Upper lobe of right lung (tissue), 1 donor: ENCODE measurements around the gene PIP4K2A. TPM values are rescaled to one million over a fixed set of nuclear protein-coding genes. Genes with fewer than 3 reads are reported as not detected.

ENCODE experiments used
- ATAC-seq: fragments of 200-7000 bp; cut with Tn5 transposase; one replicate; pipeline ENCODE4 v1.9.1; 2020; ENCODE audit warnings: mild to moderate bottlenecking, moderate library complexity
- DNase-seq: peaks from one replicate; pipeline ENCODE4 v3.0.0-alpha.2; 2020
- H3K27ac ChIP-seq: fragments of 200-600 bp; one replicate; pipeline ENCODE4 v1.8.0; 2022
- H3K27me3 ChIP-seq: fragments of 200-600 bp; one replicate; pipeline ENCODE4 v1.8.0; 2022; ENCODE audit warnings: mild to moderate bottlenecking
- H3K36me3 ChIP-seq: fragments of 200-600 bp; one replicate; pipeline ENCODE4 v1.8.0; 2022
- H3K4me1 ChIP-seq: fragments of 200-600 bp; one replicate; pipeline ENCODE4 v1.8.0; 2022
- H3K4me3 ChIP-seq: fragments of 200-600 bp; one replicate; pipeline ENCODE4 v1.8.0; 2022; ENCODE audit warnings: mild to moderate bottlenecking
- H3K9me3 ChIP-seq: fragments of 200-600 bp; one replicate; pipeline ENCODE4 v1.8.0; 2022
- intact Hi-C: fragments of 100-400 bp; cut with DNase I; formaldehyde crosslinking; loops from one replicate; pipeline ENCODE4 v1.11.0; 2022
- long read RNA-seq: library from polyadenylated mRNA; unstranded; transcript quantifications from one replicate; pipeline ENCODE4 v2.0.0, GENCODE V29; 2021
- total RNA-seq: library from RNA; stranded (reverse); fragmentation: NEBNext Ultra II Directional; extraction: Animal tissue kit (Norgen Biotek cat#: 25700); gene quantifications from one replicate; pipeline ENCODE4 v1.2.1, GENCODE V29; 2021
- TF ChIP-seq, protein P1 (sequence below): fragments of 200-600 bp; IDR thresholded peaks from one replicate; pipeline ENCODE4 v1.8.0; 2022; ENCODE audit warnings: antibody characterized with exemption
- donor health status: DM: no; HTN: yes; CAD: no; lungs with severe emphysema.

PIP4K2A gene
- 61.2 TPM for total RNA-seq
- long read RNA-seq, transcript PIP4K2A-202 (10 exons, 3,802 nt): major isoform, 10 of 37 reads
- long read RNA-seq, partial matches to known transcripts: 13 of 37 reads
- long read RNA-seq, other reads (novel, unspliced or antisense): 14 of 37 reads

DNA sequence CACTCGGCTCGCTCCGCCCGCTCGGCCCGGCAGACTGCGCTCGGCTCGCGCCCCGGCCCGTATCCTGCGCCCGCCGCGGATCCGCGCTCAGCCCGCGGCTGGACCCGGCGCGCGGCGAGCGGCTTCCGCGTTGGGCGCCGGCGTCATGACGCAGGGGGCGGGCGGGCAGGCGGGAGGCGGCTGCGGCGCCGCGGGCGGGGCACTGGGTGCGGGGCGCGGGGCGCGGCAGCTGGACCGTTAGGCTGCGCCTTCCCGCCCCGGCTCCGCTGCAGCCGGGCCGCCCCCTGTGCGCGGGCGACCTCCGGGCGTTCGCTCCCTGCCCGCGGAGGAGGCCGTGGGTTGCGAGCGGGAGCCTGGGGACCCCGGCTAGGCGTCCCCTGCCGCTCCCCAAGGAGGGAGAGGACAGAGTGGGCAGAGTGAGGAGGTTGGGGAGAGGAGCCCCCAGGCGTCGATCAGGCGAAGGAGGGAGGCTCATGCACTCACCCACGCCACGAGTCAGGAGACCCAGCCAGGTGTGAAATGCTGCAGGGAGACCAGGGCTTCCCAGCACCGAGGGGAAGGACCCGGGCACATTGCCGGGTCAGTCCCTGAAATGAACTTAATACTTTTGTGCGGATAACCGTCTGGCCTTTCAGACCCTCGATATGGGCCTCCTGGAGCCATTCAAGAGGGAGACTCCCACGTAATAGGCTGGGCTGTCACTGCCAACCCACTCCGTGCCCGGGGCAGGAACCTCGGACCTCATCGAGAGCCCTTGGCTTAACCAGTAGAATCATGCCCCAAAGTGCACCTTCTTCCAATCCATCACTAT is at the start of gene PIP4K2A:
Gene PIP4K2A, minus strand, starts transcription at position 100 of the 811 bp plus-strand sequence. CDS start 252 bp downstream, outside the sequence.
- ATAC-seq (peak; percentile 92), DNase-seq (peak; percentile 91)
- peaks cover 10% of the 10 kb centered on the region for H3K4me1 ChIP-seq
- no peaks in the 10 kb centered on the region for H3K9me3 ChIP-seq
- peak within 1 kb of the TSS; percentile 72 for H3K4me3 ChIP-seq
- peak within 1 kb of the TSS; percentile 85 for H3K27ac ChIP-seq
- H3K27me3 ChIP-seq: no peaks in the 10 kb centered on the region
- intact Hi-C loops: loop anchor here (10.0 kb wide), 1 partner anchor 100 kb away; no protein-coding TSS in a partner anchor
- H3K36me3 ChIP-seq: no peaks in the 10 kb centered on the region
- TF ChIP-seq, protein P1, sequence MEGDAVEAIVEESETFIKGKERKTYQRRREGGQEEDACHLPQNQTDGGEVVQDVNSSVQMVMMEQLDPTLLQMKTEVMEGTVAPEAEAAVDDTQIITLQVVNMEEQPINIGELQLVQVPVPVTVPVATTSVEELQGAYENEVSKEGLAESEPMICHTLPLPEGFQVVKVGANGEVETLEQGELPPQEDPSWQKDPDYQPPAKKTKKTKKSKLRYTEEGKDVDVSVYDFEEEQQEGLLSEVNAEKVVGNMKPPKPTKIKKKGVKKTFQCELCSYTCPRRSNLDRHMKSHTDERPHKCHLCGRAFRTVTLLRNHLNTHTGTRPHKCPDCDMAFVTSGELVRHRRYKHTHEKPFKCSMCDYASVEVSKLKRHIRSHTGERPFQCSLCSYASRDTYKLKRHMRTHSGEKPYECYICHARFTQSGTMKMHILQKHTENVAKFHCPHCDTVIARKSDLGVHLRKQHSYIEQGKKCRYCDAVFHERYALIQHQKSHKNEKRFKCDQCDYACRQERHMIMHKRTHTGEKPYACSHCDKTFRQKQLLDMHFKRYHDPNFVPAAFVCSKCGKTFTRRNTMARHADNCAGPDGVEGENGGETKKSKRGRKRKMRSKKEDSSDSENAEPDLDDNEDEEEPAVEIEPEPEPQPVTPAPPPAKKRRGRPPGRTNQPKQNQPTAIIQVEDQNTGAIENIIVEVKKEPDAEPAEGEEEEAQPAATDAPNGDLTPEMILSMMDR: no peak

DNA sequence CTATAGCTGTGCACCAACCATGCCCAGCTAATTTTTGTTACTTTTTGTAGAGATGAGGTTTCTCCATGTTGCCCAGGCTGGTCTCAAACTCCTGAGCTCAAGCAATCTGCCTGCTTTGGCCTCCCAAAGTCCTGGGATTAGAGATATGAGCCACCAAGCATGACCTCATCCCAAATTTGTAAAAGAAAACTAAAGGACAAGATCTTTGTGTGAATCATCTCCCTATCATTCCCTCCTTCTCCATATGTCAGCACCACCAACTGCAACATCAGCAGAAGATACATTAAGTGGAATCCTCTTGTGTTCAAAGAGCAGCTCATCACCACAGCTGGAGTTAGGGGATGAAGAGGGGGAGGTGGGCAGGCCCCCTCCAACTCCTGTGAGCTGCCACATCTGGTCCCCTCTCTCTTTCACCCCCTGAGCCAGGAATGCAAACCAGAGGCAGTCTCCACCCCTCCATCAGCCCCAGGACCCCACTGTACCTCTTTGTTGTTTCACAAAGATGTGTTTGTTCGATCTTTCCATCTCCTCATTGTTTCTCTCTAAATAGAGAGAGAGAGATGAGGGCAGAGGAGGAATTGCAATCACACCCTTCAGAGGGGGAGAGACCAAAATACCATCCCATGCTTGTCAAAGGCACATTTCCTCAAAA is 47.3 kb upstream of the PIP4K2A start:
- TF ChIP-seq, protein P1: no peak
- no peaks in the 10 kb centered on the region for H3K9me3 ChIP-seq
- H3K4me1 ChIP-seq: peaks cover 17% of the 10 kb centered on the region
- intact Hi-C loops: no loop called here
- no peaks in the 10 kb centered on the region for H3K27me3 ChIP-seq
- DNase-seq (no peak), ATAC-seq (no peak)
- no peak overlapping the region for H3K4me3 ChIP-seq
- no peaks in the 10 kb centered on the region for H3K36me3 ChIP-seq
- H3K27ac ChIP-seq: no peak overlapping the region

DNA sequence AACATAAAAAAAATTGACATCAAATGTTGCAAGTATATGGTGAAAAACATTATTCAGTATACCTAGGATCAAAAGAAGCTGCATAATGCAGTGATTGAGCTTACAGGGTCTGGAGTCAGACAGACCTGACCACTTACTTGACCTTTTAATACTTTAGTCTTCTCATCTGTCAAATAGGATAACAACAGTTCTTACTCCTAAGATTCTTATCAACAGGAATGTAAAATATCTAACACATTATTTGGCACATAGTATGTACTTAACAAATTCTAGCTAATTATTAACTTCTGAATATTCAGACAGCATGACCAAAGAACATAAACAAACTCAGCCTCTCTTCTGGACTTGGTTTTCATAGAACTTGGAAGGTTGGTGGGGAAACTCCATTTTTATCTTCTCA is 45.6 kb upstream of the PIP4K2A start:
- Histone ChIP-seq H3K4me3 (no peak overlapping the region), H3K27ac (no peak overlapping the region), H3K9me3 (no peaks in the 10 kb centered on the region), H3K36me3 (no peaks in the 10 kb centered on the region), H3K4me1 (peaks cover 9% of the 10 kb centered on the region), H3K27me3 (no peaks in the 10 kb centered on the region)
- no peak for DNase-seq
- intact Hi-C loops: no loop called here
- TF ChIP-seq, protein P1: no peak
- ATAC-seq: no peak

DNA sequence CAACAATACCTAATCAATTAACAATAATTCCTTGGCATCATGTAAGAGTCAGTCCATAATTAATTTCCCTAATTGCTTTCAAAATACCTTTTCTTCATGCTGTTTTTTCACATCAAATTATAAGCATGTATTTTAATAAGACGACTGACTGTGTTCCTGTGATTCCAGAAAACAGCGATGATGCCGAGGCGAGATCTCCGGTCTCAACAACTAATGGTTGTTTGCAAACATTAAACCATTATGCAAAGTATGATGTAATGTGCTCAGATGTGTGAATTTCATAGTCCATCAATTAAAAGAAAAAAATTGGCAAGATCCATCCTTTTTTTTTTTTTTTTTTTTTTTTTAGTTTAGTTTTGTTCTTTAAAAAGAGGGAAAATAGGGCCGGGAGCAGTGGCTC is 44.5 kb upstream of the PIP4K2A start:
- H3K9me3 ChIP-seq: no peaks in the 10 kb centered on the region
- H3K27ac ChIP-seq: no peak overlapping the region
- no peaks in the 10 kb centered on the region for H3K36me3 ChIP-seq
- TF ChIP-seq, protein P1: no peak
- no peaks in the 10 kb centered on the region for H3K27me3 ChIP-seq
- intact Hi-C loops: no loop called here
- DNase-seq: no peak
- no peak overlapping the region for H3K4me3 ChIP-seq
- H3K4me1 ChIP-seq: no peaks in the 10 kb centered on the region
- no peak for ATAC-seq

DNA sequence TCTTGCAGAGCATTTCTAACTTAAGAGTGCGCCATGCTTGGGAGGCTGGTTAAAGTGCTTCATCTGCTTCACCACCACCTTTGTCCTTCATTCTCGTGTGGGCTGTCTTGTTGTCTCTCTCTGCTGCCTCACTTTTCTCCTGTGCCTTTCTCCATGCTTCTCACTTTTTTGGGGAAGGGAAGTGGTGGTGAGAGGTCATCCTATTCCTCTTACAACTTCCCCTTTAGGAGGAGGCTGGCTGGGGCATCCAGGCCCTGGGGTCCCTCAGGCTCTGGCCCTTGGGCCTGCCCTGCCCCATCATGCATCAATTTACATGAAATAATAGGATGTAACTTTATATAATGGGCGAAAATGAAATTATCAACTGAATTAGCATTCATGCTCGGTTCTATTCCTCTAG is 39.9 kb upstream of the PIP4K2A start:
- intact Hi-C loops: no loop called here
- H3K27ac ChIP-seq: no peak overlapping the region
- H3K9me3 ChIP-seq: no peaks in the 10 kb centered on the region
- ATAC-seq (peak; percentile 57), DNase-seq (no peak)
- TF ChIP-seq, protein P1: no peak
- H3K36me3 ChIP-seq: no peaks in the 10 kb centered on the region
- no peak overlapping the region for H3K4me3 ChIP-seq
- no peaks in the 10 kb centered on the region for H3K27me3 ChIP-seq
- no peaks in the 10 kb centered on the region for H3K4me1 ChIP-seq
